ENCODE data around the gene MZF1. TPM values are rescaled to one million over a fixed set of nuclear protein-coding genes. Genes with fewer than 3 reads are reported as not detected.

The MZF1 gene
- total RNA-seq, 1 donor from 2014 or later, result 26.5 TPM

GRCh38 chr19:58515259-58515658 lies 57.9 kb downstream of the MZF1 start:
- intact Hi-C loops (cut with micrococcal nuclease), result loop anchor here (2.0 to 5.0 kb wide), 2 partner anchors 16 to 108 kb away; partner anchors contain the start of gene ZNF584

GRCh38 chr19:58514564-58515022 lies 58.5 kb downstream of the MZF1 start:
- intact Hi-C loops (cut with micrococcal nuclease), result loop anchor here (1.0 to 5.0 kb wide), 5 partner anchors 16 to 133 kb away; partner anchors contain the start of genes TRIM28, ZNF584 and ZNF837

GRCh38 chr19:58513694-58514563 lies 59.2 kb downstream of the MZF1 start:
- intact Hi-C loops (cut with micrococcal nuclease), result loop anchor here (1.0 to 2.0 kb wide), 4 partner anchors 15 to 133 kb away; partner anchors contain the start of genes TRIM28 and ZNF837

GRCh38 chr19:58513213-58513693 lies 59.9 kb downstream of the MZF1 start:
- intact Hi-C loops (cut with micrococcal nuclease), result no loop called here

Other genes with a start within 250 kb of the MZF1 start
- gene ZSCAN22, start 246.3 kb downstream of the MZF1 start, total RNA-seq, result 3.6 and 4.3 TPM in 2 replicates
- 10.3 and 11.0 TPM in 2 replicates for gene A1BG, start 219.8 kb downstream of the MZF1 start, total RNA-seq
- 0.73 and 1.1 TPM in 2 replicates for gene ZNF497, start 210.6 kb downstream of the MZF1 start, total RNA-seq
- gene ZNF837, start 192.3 kb downstream of the MZF1 start, total RNA-seq, result 1.4 and 1.7 TPM in 2 replicates
- 1,063 and 1,068 TPM in 2 replicates for gene RPS5, start 186.1 kb downstream of the MZF1 start, total RNA-seq
- gene RNF225, start 177.7 kb downstream of the MZF1 start, total RNA-seq, result 0.27 and 0.61 TPM in 2 replicates
- 5.5 and 5.9 TPM in 2 replicates for gene ZNF584, start 164.7 kb downstream of the MZF1 start, total RNA-seq
- gene ZNF132, start 133.2 kb downstream of the MZF1 start, total RNA-seq, result 4.0 and 4.1 TPM in 2 replicates
- gene ZNF324B, start 121.7 kb downstream of the MZF1 start, total RNA-seq, result 11.5 and 11.8 TPM in 2 replicates
- 10.1 and 11.4 TPM in 2 replicates for gene ZNF324, start 106.3 kb downstream of the MZF1 start, total RNA-seq
- 7.3 and 7.5 TPM in 2 replicates for gene ZNF446, start 97.0 kb downstream of the MZF1 start, total RNA-seq
- 13.8 and 15.3 TPM in 2 replicates for gene SLC27A5, start 61.3 kb downstream of the MZF1 start, total RNA-seq
- 16.5 and 17.8 TPM in 2 replicates for gene ZBTB45, start 53.5 kb downstream of the MZF1 start, total RNA-seq
- 508 and 517 TPM in 2 replicates for gene TRIM28, start 29.3 kb downstream of the MZF1 start, total RNA-seq
- 122 and 124 TPM in 2 replicates for gene CHMP2A, start 18.2 kb downstream of the MZF1 start, total RNA-seq
- gene UBE2M, start 14.7 kb downstream of the MZF1 start, total RNA-seq, result 92.8 and 95.9 TPM in 2 replicates

All from T-helper 2 cell treated with Interferon-gamma antibody and Interleukin-4, amounts not matched to agents 100 ng/mL and 5 ng/mL, for 36 hours (primary cell).